Left lung (tissue), 10 donors: ENCODE measurements around the gene VAV1. TPM values are rescaled to one million over a fixed set of nuclear protein-coding genes. Genes with fewer than 3 reads are reported as not detected.

ENCODE experiments used
- ATAC-seq: fragments of 200-7000 bp; cut with Tn5 transposase; one replicate; pipeline ENCODE4 v1.9.1; 2020; ENCODE audit warnings: moderate library complexity
- DNase-seq, 4 donors: peaks; one replicate each; pipeline ENCODE4 v3.0.0-alpha.2; 2013 to 2020
- H3K27ac ChIP-seq, 2 donors: fragments of 200-600 bp; sonication (generic) in 1 of 2; one replicate each; pipeline versions ENCODE4 v1.5.0 to v1.8.0; 2020 to 2021
- H3K27me3 ChIP-seq, 2 donors: fragments of 200-600 bp; sonication (generic) in 1 of 2; one replicate each; pipeline versions ENCODE4 v1.5.0 to v1.8.0; 2020 to 2021
- H3K36me3 ChIP-seq, 2 donors: fragments of 200-600 bp; sonication (generic) in 1 of 2; one replicate each; pipeline versions ENCODE4 v1.5.0 to v1.8.0; 2020 to 2021
- H3K4me1 ChIP-seq, 2 donors: fragments of 200-600 bp; one replicate each; pipeline ENCODE4 v1.8.0; 2021
- H3K4me3 ChIP-seq, 2 donors: fragments of 200-600 bp; sonication (generic) in 1 of 2; one replicate each; pipeline versions ENCODE4 v1.5.0 to v1.8.0; 2020 to 2021; ENCODE audit warnings: mild to moderate bottlenecking in 1 of 2
- H3K9me3 ChIP-seq, 2 donors: fragments of 200-600 bp; sonication (generic) in 1 of 2; one replicate each; pipeline versions ENCODE4 v1.5.0 to v1.8.0; 2020 to 2021
- intact Hi-C, 2 donors: fragments of 100-400 bp; cut with DNase I; formaldehyde crosslinking; loops; one replicate each; pipeline versions ENCODE4 v1.11.2 to v1.14.2; 2022
- polyA plus RNA-seq, 6 donors: library from polyadenylated mRNA; unstranded; fragments of 120-200 nt; gene quantifications; one replicate each; pipeline ENCODE4 v1.2.1, GENCODE V29; 2013; ENCODE audit not compliant: insufficient read length in 6 of 6
- total RNA-seq, 2 donors: library from RNA; stranded (reverse); fragmentation: NEBNext Ultra II Directional; extraction: Animal tissue kit (Norgen Biotek cat#: 25700); gene quantifications; one replicate each; pipeline ENCODE4 v1.2.1, GENCODE V29; 2021
- TF ChIP-seq, protein P1 (sequence below), 2 donors: fragments of 200-600 bp; sonication (generic) in 1 of 2; IDR thresholded peaks; one replicate each; pipeline versions ENCODE4 v1.5.0 to v1.8.0; 2021; ENCODE audit warnings: antibody characterized with exemption in 2 of 2
- donor health status: DM: no; HTN: yes; CAD: no.
- donor health status: DM: no; HTN: no; CAD: no.

VAV1 gene
- total and polyA plus RNA-seq, 8 donors: 2.0 to 51.3 (median 2.8) TPM

- Histone ChIP-seq H3K4me3 (no peak overlapping the region), H3K27me3 (no peaks in the 10 kb centered on the region), H3K27ac (no peak overlapping the region), H3K36me3 (peaks cover 0 to 43% of the 10 kb centered on the region in 2 donors), H3K9me3 (no peaks in the 10 kb centered on the region), H3K4me1 (peaks cover 18 to 47% of the 10 kb centered on the region in 2 donors)
- DNase-seq (peak in 1 of 4 donors; percentile 67), ATAC-seq (no peak)
- intact Hi-C loops: loop anchor here (10.0 kb wide), 1 partner anchor 131 kb away; no protein-coding TSS in a partner anchor
- TF ChIP-seq, protein P1, sequence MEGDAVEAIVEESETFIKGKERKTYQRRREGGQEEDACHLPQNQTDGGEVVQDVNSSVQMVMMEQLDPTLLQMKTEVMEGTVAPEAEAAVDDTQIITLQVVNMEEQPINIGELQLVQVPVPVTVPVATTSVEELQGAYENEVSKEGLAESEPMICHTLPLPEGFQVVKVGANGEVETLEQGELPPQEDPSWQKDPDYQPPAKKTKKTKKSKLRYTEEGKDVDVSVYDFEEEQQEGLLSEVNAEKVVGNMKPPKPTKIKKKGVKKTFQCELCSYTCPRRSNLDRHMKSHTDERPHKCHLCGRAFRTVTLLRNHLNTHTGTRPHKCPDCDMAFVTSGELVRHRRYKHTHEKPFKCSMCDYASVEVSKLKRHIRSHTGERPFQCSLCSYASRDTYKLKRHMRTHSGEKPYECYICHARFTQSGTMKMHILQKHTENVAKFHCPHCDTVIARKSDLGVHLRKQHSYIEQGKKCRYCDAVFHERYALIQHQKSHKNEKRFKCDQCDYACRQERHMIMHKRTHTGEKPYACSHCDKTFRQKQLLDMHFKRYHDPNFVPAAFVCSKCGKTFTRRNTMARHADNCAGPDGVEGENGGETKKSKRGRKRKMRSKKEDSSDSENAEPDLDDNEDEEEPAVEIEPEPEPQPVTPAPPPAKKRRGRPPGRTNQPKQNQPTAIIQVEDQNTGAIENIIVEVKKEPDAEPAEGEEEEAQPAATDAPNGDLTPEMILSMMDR (IDR thresholded peaks at IDR 0.05): no peak
Observed at GRCh38 chr19:6734096-6734696, 38.3 kb upstream of the VAV1 start.

GRCh38 chr19:6735181-6735911 lies 37.2 kb upstream of the VAV1 start:
- TF ChIP-seq, protein P1 (IDR thresholded peaks at IDR 0.05): no peak
- H3K27me3 ChIP-seq: peaks cover 0 to 6% of the 10 kb centered on the region in 2 donors

DNA sequence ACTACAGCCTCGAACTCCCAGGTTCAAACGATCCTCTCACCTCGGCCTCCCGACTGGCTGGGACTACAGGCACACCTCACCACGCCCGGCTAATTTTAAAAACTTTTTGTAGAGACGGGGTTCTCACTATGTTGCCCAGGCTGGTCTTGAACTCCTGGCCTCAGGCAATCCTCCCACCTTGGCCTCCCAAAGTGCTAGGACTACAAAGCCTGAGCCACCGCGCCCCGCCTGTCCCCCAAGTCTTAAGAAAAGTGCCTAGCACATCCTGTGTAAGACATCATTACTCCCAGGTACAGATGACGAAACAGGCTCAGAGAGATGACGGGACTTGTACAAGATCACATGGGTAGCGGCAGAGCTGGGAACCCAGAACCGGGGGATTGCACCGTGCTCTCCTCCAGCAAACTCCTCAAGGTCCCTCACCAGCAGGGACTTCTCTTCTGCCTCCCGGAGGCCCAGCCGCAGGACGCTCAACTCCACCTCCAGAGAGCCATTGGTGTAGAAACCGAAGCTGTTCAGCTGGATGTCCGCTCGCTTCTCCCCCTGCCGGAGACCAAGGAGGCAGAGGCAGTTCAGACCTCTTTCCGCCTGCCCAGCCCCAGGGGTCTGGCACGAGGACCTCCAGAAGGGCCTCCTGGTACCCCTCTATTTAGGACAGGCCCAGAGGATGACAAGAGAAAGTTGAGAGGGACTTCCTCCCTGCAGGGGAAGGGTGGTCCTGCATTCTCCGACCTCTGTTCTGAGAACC lies 36.2 kb upstream of the VAV1 start:
- peaks cover 0 to 15% of the 10 kb centered on the region in 2 donors for H3K27me3 ChIP-seq
- peaks cover 18 to 54% of the 10 kb centered on the region in 2 donors for H3K4me1 ChIP-seq
- peaks cover 0 to 33% of the 10 kb centered on the region in 2 donors for H3K36me3 ChIP-seq
- TF ChIP-seq, protein P1 (IDR thresholded peaks at IDR 0.05): peak; percentile 43 to 73
- peak overlapping the region; percentile 81 to 95 for H3K4me3 ChIP-seq
- H3K27ac ChIP-seq: peak overlapping the region; percentile 94 to 96
- DNase-seq (peak in 3 of 4 donors; percentile 86 to 92 (median 87)), ATAC-seq (peak; percentile 25)
- H3K9me3 ChIP-seq: no peaks in the 10 kb centered on the region
- intact Hi-C loops: loop anchor here (10.0 kb wide), 1 partner anchor 128 kb away; no protein-coding TSS in a partner anchor

More at GRCh38 chr19:6735181-6735911, 37.2 kb upstream of the VAV1 start:
- DNase-seq (peak in 1 of 4 donors; percentile 40), ATAC-seq (no peak)
- Histone ChIP-seq H3K4me1 (peaks cover 18 to 44% of the 10 kb centered on the region in 2 donors), H3K9me3 (no peaks in the 10 kb centered on the region), H3K27ac (peak overlapping the region in 1 of 2 donors; percentile 96), H3K36me3 (peaks cover 0 to 38% of the 10 kb centered on the region in 2 donors), H3K4me3 (peak overlapping the region in 1 of 2 donors; percentile 95)
- intact Hi-C loops: loop anchor here (10.0 kb wide), 1 partner anchor 129 kb away; no protein-coding TSS in a partner anchor

DNA sequence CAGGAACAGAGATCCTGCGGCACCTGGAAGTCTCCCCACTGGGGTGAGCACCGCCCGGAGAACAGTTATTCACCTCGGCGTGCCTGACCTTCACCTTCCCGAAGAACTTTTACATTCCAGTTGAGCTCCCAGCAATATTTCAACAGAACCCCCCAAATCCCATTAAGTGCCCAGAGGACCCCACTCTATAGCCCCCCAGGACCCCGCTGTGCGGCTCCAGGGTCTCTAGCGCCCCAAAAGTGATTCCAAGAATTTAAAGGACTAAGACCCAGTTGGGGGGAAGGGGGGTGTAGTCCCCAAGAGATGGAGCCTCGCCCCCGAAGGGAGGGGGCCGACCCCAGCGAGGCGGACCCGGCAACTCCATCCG lies 35.6 kb upstream of the VAV1 start:
- intact Hi-C loops: loop anchor here (10.0 kb wide), 1 partner anchor 128 kb away; no protein-coding TSS in a partner anchor
- Histone ChIP-seq H3K9me3 (no peaks in the 10 kb centered on the region), H3K4me3 (peak overlapping the region; percentile 81 to 95), H3K27me3 (peaks cover 0 to 15% of the 10 kb centered on the region in 2 donors), H3K36me3 (peaks cover 0 to 28% of the 10 kb centered on the region in 2 donors), H3K27ac (peak overlapping the region; percentile 94 to 96), H3K4me1 (peaks cover 18 to 60% of the 10 kb centered on the region in 2 donors)
- TF ChIP-seq, protein P1 (IDR thresholded peaks at IDR 0.05): peak in 1 of 2 donors; percentile 33
- no peak for DNase-seq
- peak; percentile 0 for ATAC-seq
